Testis (tissue), 2 donors: ENCODE data around the gene PPM1J.

Experiments used
- CTCF ChIP-seq, 3 experiments: fragments of 450-650 bp in 2 of 3; fragments of 200-600 bp in 1 of 3; sonication (generic) in 1 of 3; IDR thresholded peaks; one replicate each; pipeline ENCODE4 v1.5.1; 2016 to 2019; ENCODE audit warnings: antibody characterized with exemption in 3 of 3, mild to moderate bottlenecking in 2 of 3, moderate library complexity in 1 of 3
- POLR2A ChIP-seq: fragments of 450-650 bp; IDR thresholded peaks from one replicate; pipeline ENCODE4 v1.6.1; 2017; ENCODE audit warnings: antibody characterized with exemption, mild to moderate bottlenecking, moderate library complexity

GRCh38 chr1:112693821-112694220 lies 21.3 kb downstream of the PPM1J start:
- TF ChIP-seq CTCF (IDR thresholded peaks at IDR 0.05) (no peak), POLR2A (no peak)
